HG03432 (cell line): ENCODE measurements around the gene CCNQ.

ENCODE experiments used
- ATAC-seq: cut with Tn5 transposase; IDR thresholded peaks from one replicate; pipeline ENCODE4 v1.9.1; 2021; ENCODE audit warnings: mild to moderate bottlenecking, moderate library complexity; ENCODE audit not compliant: unreplicated experiment

CCNQ gene

GRCh38 chrX:153546386-153546785 lies 52.6 kb downstream of the CCNQ start:
- no peak for ATAC-seq

DNA sequence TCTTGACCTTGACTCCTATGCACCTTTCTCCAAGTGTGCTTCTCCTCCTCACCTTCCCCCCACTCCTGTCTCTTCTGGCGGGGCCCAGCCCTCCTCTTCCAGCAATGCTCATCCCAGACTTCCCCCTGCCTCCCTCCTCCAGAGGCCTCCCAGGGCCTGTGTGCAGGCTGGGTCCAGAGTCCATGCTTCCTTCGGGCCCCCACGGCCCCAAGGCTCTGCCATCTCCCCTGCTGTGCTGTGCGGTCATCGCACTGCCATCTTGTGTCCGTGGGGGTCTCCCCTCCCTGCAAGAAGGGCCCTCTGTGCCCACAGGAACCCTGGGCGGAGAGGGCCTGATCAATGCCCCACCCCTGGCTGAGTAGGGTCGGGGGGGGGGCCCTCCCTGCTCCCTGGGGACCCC lies 54.2 kb downstream of the CCNQ start:
- ATAC-seq, result no peak

DNA sequence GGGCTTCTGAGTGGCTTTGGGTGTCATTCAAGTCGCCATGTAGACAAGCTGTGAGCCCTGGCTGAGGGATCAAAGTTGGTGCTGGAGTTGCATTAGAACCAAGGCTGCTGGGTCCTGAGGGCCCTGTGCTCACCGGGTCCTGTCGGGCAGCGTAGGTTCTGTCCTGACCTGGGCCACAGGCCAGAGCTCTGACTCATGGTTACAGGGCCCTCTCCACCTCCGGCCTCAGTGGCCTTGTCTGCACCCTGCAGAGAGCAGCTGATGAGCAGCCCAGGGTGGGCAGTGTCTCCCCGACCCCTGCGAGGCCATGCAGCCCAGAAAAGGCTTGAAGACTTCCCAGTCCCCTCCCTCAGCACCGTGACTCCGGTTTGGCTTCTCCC lies 59.0 kb downstream of the CCNQ start:
- no peak for ATAC-seq

DNA sequence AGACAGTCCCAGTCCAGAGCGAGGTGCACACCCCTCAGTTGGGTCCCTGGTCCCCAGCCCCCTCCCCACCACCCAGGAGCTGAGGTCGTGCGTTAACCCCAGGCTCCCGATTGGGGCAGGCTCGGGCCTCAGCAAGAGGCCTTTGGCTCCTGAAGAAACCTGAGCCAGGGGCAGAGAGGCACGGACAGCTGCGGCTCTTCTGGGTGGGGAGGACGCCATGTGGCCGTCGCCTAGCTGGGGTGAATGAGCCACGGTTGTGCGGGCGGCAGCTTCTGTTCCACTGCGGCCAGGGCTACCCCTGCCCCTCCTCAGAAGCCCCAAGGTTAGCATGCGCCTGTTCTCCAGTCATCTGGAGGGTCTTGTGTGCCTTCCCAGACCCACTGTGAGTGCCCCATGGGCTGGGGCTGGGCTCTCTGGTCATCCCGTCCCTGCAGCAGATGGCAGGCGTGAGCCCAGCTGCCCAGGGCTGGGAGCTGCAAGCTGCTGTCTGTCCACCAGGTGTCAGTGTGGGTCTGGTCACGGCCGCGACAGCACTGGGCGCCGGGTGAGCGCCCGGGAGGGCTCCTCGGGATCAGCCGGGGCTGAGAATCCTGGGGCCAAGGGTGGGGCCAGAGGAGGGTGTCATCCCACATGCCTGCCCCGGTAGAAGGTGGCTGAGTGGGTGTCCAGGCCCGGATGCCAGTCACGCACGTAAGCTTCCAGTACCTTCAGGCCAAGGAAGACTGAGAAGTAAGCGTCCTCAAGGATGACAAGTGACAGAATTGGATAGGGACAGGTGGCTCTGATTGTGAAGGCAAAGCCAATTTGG lies 59.6 kb downstream of the CCNQ start:
- ATAC-seq, result peak; percentile 74

DNA sequence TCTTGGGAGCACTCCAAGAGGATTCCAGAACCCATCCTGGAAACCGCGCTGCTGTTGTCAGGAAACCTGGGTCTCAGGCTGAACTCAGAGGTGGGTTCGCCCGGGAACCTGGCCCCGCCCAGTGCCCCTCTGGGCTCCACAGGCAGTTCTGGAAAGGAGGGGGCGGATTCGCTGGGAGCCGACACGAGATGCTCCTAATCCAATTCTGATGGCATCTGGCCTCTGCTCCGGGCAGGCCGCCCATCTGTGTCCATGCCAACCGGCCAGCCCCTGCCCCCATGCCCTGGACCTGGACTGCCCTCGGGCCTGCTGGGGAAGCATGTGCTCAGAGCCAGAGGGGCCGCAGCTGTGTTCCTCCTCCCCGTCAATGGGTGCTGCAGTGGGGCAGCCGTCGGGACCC lies 60.5 kb downstream of the CCNQ start:
- no peak for ATAC-seq
